ENCODE results near the gene BMP8A.

BMP8A gene

GRCh38 chr1:39573736-39574624 lies 82.5 kb downstream of the BMP8A start:
- DNase-seq: no peak

DNA sequence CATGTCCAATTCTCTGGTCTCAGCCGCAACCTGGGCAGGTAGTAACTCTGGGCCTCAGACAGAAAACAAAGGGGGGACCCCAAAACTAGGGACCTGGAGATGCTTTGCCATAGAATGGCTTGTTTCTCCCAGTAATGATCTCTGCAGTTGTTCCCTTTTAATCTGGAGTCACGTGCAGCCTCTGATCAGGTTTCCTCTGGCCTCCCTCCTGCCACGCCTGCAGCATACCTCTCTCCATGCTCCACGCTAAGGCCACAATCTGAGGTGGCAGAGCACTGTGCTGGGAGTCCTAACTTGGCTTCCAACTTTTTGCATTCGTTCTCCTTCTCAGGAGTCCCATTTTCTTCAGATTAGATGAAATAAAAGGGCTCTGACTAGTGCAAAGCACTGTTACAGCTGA lies 83.2 kb downstream of the BMP8A start:
- DNase-seq: no peak

Data from T-helper 1 cell (primary cell).